ENCODE measurements around the gene KLK13.

KLK13 gene

GRCh38 chr19:51060973-51061372, 3.9 kb downstream of the KLK13 start:
- DNase-seq (ENCODE audit: low spot score) = no peak

DNA sequence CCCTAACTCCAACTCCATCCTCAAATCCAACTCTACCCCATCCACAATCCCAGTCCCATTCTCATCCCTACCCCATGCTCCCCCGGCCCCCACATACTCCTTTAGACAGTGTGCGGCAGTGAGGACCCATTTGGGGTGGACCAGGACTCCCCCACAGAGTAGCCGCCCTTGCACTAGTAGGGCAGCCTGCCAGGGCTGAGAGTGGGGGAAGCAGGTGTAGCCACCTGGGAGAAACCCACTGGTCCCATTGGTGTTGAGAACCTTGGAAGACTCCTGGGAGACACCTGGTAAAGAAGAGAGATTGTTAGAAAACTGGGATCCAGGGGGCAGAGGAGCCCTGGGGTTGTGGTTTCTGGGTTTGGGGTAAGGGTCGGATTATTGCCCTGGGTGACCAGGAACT, 4.6 kb downstream of the KLK13 start:
- no peak for DNase-seq (ENCODE audit: low spot score)

DNA sequence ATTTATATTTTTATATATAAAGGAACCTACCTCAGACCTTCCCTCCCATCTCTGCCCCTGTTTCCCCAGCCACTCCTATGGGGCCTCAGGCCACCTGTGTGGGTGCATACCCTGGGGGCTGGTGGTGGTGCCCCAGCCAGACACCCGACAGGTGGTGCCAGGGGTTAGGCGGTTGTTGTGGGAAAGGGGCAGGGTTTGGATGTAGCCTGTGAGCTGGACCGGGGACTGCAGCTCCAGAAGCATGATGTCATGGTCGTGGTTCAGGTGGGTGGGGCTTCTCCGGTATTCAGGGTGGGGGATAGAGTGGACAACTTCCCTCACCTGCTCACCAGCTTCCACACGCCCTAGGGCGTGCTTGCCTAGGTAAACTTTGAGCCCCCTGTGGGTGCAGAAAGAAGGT, 5.2 kb downstream of the KLK13 start:
- DNase-seq (ENCODE audit: low spot score) = no peak

DNA sequence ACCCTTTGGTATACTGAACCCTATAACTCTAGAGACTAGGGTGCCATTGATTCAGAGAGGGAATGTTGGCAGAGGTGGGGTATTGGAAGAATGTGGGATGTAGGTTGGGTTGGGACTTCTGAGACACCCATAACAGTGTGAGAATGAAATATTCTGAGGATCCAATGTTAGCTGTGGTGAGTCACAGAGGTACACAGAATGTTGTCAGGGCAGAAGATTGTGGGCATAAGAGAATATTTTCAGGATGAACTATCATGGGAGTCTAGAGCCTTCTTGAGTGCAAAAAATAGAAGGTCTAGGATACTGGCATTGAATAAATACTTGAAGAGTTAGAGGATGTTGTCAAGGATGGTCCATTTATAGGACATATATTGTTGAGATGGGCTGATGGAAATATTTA, 9.0 kb downstream of the KLK13 start:
- DNase-seq (ENCODE audit: low spot score) = no peak

DNA sequence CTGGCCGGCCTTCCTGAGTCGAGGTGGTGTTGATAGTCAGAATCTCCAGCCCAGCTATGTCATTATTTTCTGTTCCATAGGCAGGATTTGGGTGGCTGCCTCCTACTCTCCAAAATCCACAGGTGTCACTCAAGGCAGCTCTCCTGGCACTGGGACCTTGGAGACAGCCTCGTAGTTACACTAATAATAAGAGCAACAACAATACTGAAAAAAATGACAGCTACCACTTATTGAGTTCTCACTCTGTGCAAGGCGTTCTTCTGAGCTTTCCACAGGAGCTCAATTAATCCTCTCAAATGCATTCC, 17.9 kb downstream of the KLK13 start:
- DNase-seq (ENCODE audit: low spot score) = no peak

DNA sequence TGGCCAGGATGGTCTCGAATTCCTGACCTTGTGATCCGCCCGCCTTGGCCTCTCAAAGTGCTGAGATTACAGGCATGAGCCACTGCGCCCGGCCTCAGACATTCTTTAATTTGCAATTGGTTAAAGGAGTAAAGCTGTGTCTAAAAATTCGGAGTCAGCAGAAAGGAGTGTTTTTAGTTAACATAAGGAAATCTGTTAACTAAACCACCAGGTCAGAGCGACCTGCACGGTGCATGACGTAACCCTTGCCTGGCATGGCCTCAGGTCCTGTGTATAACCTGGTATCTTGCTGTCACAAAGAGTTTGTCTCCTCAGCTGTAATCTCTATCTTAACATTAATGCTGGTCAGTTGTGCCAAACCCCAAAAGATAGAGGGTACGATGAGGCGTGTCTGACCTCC, 20.6 kb downstream of the KLK13 start:
- no peak for DNase-seq (ENCODE audit: low spot score)

DNA sequence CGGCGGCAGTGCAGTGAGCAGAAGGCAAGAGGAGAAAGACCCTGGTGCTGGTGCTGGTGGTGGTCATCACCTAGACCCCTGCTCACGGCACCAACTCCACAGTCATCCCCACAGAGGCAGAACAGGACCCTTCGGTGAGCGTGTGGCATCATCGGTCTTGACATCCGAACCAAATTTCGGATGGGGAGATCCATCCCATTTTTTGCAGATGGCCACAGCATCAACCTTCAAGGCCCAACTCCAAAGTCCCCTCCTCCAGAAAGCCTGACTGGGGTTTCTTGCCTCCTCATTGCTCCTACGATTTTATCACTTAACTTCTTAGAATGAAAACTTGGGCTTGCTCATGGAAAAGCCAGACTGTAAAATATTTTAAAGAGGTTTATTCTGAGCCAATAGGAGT, 21.4 kb downstream of the KLK13 start:
- DNase-seq (ENCODE audit: low spot score) = no peak

DNA sequence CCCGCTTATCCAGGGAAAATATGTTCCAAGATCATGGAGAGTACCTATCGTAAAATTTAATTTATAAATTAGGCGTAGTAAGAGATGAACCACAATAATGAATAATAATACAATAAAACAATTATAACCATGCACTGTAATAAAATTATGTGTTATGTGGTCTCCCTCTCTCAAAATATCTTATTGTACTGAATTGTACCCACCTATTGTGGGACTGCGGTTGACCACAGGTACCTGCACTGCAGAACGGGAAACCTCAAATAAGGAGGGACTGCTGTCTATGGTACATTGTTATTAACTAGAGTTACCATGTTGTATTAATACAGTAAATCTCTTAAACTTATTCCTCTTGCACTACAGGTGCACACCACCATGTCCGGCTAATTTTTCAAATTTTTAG, 24.7 kb downstream of the KLK13 start:
- DNase-seq (ENCODE audit: low spot score) = no peak

- no peak for DNase-seq (ENCODE audit: low spot score)
These were observed 28.4 kb downstream of the KLK13 start for GRCh38 chr19:51036519-51036918.

DNA sequence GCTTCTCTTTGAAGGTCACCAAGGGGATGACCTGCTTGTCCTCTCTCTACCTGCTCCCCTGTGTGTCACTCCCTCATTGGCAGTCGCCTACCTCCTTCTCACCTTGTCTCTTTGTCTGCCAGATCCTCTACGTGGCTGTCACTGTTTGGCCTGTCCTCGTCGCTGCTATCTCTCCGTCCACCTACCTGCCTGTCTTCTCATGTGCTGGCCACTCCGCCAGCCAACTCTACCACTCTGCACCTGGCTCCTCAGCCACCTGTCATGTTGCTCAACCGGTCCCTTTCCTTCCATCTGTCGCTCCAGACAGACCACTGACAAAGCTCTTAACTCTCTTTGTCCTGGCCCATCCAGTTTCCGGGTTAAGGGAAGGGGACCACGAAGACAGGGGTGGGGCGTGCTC, 30.2 kb downstream of the KLK13 start, which contains the start of gene KLK12:
KLK12 (minus strand) TSS at position 299 of the 400 bp plus-strand sequence. CDS start 381 bp downstream, outside the sequence.
- no peak for DNase-seq (ENCODE audit: low spot score)

GRCh38 chr19:51031880-51032225, 33.0 kb downstream of the KLK13 start:
- no peak for DNase-seq (ENCODE audit: low spot score)

DNA sequence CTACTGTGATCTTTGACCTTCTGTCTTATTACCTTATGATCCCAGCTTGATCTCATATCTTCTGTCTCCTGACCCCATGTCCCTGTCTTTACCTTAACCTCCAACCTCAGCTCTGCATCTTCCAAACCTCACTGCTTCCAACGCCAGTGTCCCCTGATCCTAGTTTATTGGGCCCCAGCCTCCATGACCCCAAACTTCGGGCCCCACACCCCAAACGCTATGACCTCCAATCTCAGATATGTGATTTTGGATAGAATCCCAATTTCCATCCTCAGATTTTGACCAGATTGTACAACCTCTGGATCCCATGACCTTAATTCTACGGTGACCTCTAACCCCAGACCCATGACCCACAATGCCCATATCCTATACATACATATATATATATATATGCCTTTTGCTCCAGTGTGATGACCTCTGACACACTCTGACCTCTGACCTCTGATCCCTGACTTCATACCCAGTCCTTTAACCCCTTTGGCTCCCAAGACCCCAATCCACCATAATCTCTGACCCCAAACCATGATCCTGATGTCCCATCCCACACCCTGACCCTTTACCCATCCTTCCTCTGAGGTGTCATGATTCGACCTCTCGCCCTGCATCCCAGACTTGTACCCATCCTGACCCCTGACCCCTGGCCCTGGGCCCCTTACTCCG, 33.5 kb downstream of the KLK13 start:
- no peak for DNase-seq (ENCODE audit: low spot score)

DNA sequence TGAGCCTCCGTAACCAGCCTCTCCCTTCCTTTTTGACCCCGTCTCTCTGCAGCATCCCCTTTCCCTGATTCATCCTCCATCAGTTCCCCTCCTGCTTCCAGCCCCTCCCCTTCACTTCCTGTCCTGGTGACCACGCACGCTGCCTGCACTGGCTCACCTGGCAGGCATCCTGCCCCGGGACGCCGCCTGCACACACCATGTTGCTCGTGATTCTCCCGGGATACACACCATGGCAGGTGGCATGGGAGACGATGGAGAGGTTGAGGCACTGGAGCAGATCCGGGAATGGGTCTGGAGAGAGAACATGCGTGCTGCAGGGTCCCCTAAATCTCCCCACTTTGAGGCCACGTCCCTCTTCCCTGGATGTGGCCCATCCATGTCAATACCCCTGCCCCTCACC, 34.3 kb downstream of the KLK13 start:
- DNase-seq (ENCODE audit: low spot score) = no peak

- no peak for DNase-seq (ENCODE audit: low spot score)
These were observed 35.2 kb downstream of the KLK13 start for GRCh38 chr19:51029718-51030117.

DNA sequence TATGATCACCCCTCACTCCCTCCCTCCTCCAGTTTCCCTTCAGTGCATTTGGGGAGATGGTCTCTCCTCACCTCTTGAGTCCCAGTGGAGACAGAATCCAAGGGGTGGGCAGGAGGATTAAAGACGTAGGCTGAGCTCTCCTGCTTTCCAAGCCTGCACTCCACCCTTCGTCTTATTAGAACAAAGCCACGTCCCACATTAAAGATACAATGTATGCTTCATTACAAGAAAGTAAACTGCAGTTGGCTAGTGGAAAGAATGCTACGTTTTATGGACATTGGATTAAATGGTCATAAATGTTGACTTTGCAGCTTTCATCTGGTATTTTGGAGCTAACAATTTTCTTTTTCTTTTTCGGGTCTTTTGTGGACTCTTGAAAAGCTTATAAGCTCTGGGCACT, 37.0 kb downstream of the KLK13 start:
- no peak for DNase-seq (ENCODE audit: low spot score)

DNA sequence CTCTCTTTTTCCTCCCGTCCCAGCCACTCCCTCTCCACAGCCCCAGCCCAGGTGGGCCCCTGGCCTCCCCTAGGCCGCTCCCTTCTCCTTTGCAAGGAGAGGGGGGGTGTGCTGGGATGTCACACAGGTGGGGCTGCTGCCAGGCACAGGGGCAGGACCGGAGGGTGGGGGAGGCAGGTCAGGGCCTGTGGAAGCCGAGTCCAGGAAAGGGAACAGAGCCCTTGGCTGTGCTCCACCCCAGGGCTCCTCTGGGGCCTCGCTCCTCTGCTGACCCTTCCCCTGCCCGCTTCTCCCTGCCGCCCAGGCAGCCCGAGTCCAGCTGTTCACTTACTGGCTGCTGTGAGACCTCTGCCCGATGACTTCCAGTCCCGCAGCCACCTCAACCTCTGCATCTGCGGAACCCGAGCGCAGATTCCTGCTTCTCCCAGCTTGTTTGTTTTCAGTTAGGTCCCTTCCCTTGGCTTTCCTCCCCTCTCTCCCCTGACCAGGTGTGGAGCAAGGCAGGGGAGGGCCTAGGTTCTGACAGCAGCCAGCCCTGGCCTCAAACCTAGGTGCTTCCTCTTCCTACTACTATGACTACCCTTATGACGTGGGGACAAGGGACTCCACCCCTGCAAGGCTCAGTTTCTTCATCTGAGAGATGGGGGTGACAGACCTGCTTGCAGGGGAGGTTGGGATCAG, 37.6 kb downstream of the KLK13 start:
- no peak for DNase-seq (ENCODE audit: low spot score)

GRCh38 chr19:51026554-51026831, 38.4 kb downstream of the KLK13 start, which contains the start of gene KLK11:
TSS of gene KLK11 (minus strand) at chr19:51026616. CDS start at chr19:51025631, 985 bp downstream.
- no peak for DNase-seq (ENCODE audit: low spot score)

GRCh38 chr19:51025809-51026553, 38.9 kb downstream of the KLK13 start:
- no peak for DNase-seq (ENCODE audit: low spot score)

GRCh38 chr19:51025401-51025800, 39.5 kb downstream of the KLK13 start:
- DNase-seq (ENCODE audit: low spot score) = no peak

- no peak for DNase-seq (ENCODE audit: low spot score)
These were observed 40.0 kb downstream of the KLK13 start for GRCh38 chr19:51024924-51025323.

GRCh38 chr19:51023946-51024345, 40.9 kb downstream of the KLK13 start:
- DNase-seq (ENCODE audit: low spot score) = no peak

GRCh38 chr19:51022526-51022925, 42.4 kb downstream of the KLK13 start:
- no peak for DNase-seq (ENCODE audit: low spot score)

DNA sequence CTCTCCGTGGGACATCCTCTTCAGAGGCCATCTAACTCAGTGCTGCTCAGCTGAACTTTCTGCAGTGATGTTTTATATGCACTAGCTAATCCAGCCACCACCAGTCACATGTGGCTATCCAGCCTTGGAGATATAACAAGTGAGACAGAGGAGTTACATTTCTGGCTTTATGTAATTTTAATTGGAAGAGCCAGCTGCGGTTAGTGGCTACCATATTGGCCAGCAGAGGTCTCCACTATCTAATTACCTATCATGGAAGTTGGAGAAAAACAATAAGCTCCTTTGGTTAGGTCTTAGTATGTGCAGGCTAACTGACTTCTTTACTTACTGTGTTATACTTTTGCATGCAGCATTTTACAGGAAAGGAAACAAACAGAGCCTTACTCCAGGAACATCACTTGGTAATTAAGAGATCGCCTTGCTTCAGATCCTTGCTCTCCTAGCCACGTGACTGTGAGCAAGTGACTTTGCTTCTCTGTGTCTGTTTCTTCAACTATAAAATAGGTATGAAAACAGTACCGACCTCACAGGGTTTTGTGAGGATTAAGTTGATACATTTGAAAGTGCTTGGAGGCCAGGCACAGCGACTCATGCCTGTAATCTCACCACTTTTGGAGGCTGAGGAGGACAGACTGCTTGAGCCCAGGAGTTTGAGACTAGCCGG, 43.8 kb downstream of the KLK13 start:
- DNase-seq (ENCODE audit: low spot score) = peak; percentile 66

All from AG08396 (cell line).